GM23338 (cell line): ENCODE data around the gene XPR1. TPM values are rescaled to one million over a fixed set of nuclear protein-coding genes. Genes with fewer than 3 reads are reported as not detected.

ENCODE experiments used
- ATAC-seq: fragments of 200-7000 bp; cut with Tn5 transposase; 3 replicates; pipeline ENCODE4 v1.9.1; 2020
- DNase-seq: peaks from one replicate; pipeline ENCODE4 v3.0.0-alpha.2; 2015; ENCODE audit warnings: low spot score
- H2AFZ ChIP-seq: fragments of 200-600 bp; sonication (generic); 2 replicates; pipeline ENCODE4 v1.8.0; 2016; ENCODE audit warnings: antibody characterized with exemption, mild to moderate bottlenecking, moderate library complexity
- H3F3A ChIP-seq: fragments of 200-600 bp; sonication (generic); replicated peaks from 2 replicates; pipeline ENCODE4 v1.8.0; 2017; ENCODE audit warnings: antibody characterized with exemption, mixed run types, low read depth
- H3K27ac ChIP-seq: fragments of 200-600 bp; sonication (generic); 2 replicates; pipeline ENCODE4 v1.6.1; 2016; ENCODE audit warnings: low read depth
- H3K27me3 ChIP-seq: fragments of 200-600 bp; sonication (generic); 2 replicates; pipeline ENCODE4 v1.8.0; 2016; ENCODE audit warnings: mild to moderate bottlenecking, mixed run types, moderate library complexity; ENCODE audit not compliant: insufficient read depth
- H3K36me3 ChIP-seq: fragments of 200-600 bp; sonication (generic); 2 replicates; pipeline ENCODE4 v1.8.0; 2016; ENCODE audit warnings: mild to moderate bottlenecking; ENCODE audit not compliant: insufficient read depth
- H3K4me1 ChIP-seq: fragments of 200-600 bp; sonication (generic); 2 replicates; pipeline ENCODE4 v1.8.0; 2016; ENCODE audit warnings: mild to moderate bottlenecking, moderate library complexity; ENCODE audit not compliant: insufficient read depth
- H3K4me2 ChIP-seq: fragments of 200-600 bp; sonication (generic); 2 replicates; pipeline ENCODE4 v1.7.1; 2017; ENCODE audit warnings: mixed run types
- H3K4me3 ChIP-seq: fragments of 200-600 bp; sonication (generic); 2 replicates; pipeline ENCODE4 v1.6.1; 2016; ENCODE audit warnings: mixed run types
- H3K79me2 ChIP-seq: fragments of 200-600 bp; sonication (generic); replicated peaks from 2 replicates; pipeline ENCODE4 v1.8.0; 2017; ENCODE audit warnings: mild to moderate bottlenecking; ENCODE audit not compliant: insufficient read depth
- H3K9me2 ChIP-seq: fragments of 200-600 bp; sonication (generic); 2 replicates; pipeline ENCODE4 v1.8.0; 2017; ENCODE audit not compliant: insufficient read depth
- H4K20me1 ChIP-seq: fragments of 200-600 bp; sonication (generic); replicated peaks from 2 replicates; pipeline ENCODE4 v1.8.0; 2017; ENCODE audit warnings: mild to moderate bottlenecking; ENCODE audit not compliant: insufficient read depth
- H3K27ac Mint-ChIP-seq: 2 replicates; pipeline ENCODE4 v1.8.0; 2020; ENCODE audit warnings: inconsistent platforms, mild to moderate bottlenecking, moderate library complexity, mixed read lengths
- H3K27me3 Mint-ChIP-seq: 3 replicates; pipeline ENCODE4 v1.8.0; 2022; ENCODE audit warnings: low read depth, mild to moderate bottlenecking, moderate library complexity, mixed read lengths, inconsistent platforms; ENCODE audit not compliant: insufficient read depth, poor library complexity
- H3K36me3 Mint-ChIP-seq: 3 replicates; pipeline ENCODE4 v1.8.0; 2021; ENCODE audit warnings: low read depth, mild to moderate bottlenecking, inconsistent platforms, moderate library complexity, mixed read lengths
- H3K4me1 Mint-ChIP-seq: 3 replicates; pipeline ENCODE4 v1.8.0; 2020; ENCODE audit warnings: mild to moderate bottlenecking, inconsistent platforms, mixed read lengths
- H3K4me3 Mint-ChIP-seq: 3 replicates; pipeline ENCODE4 v1.8.0; 2021; ENCODE audit warnings: moderate library complexity, mild to moderate bottlenecking, inconsistent platforms, mixed read lengths
- H3K9me3 Mint-ChIP-seq: 3 replicates; pipeline ENCODE4 v1.8.0; 2020; ENCODE audit warnings: moderate library complexity, mild to moderate bottlenecking, inconsistent platforms, mixed read lengths
- CREB1 ChIP-seq: fragments of 250-450 bp; sonication (Bioruptor Pico); IDR thresholded peaks from 2 replicates; pipeline ENCODE4 v1.5.0; 2020; ENCODE audit warnings: low read depth, mild to moderate bottlenecking, moderate library complexity
- CTCF ChIP-seq, 2 experiments: fragments of 200-600 bp in 1 of 2; sonication (generic) in 1 of 2; conservative IDR thresholded peaks; 2 replicates each; pipeline versions ENCODE4 v1.5.1 to v1.6.1; 2016 to 2017; ENCODE audit warnings: antibody characterized with exemption in 2 of 2, low read depth in 2 of 2, mild to moderate bottlenecking in 2 of 2, moderate library complexity in 1 of 2
- EZH2 ChIP-seq: fragments of 200-600 bp; sonication (generic); IDR thresholded peaks from one replicate; pipeline ENCODE4 v1.8.0; 2017; ENCODE audit warnings: antibody characterized with exemption, mild to moderate bottlenecking, low read depth; ENCODE audit not compliant: unreplicated experiment
- EZH2phosphoT487 ChIP-seq: fragments of 200-600 bp; sonication (generic); IDR thresholded peaks from one replicate; pipeline ENCODE4 v1.8.1; 2018; ENCODE audit warnings: antibody characterized with exemption; ENCODE audit not compliant: unreplicated experiment
- JUNB ChIP-seq: IDR thresholded peaks from one replicate; pipeline ENCODE4 v1.6.1; 2016; ENCODE audit warnings: antibody characterized with exemption; ENCODE audit not compliant: unreplicated experiment
- NANOG ChIP-seq: IDR thresholded peaks from 2 replicates; pipeline ENCODE4 v1.6.1; 2016; ENCODE audit warnings: antibody characterized with exemption, borderline replicate concordance
- POLR2AphosphoS5 ChIP-seq: IDR thresholded peaks from 2 replicates; pipeline ENCODE4 v1.6.1; 2016; ENCODE audit warnings: antibody characterized with exemption, low read depth
- REST ChIP-seq: IDR thresholded peaks from one replicate; pipeline ENCODE4 v1.6.1; 2018; ENCODE audit warnings: antibody characterized with exemption; ENCODE audit not compliant: unreplicated experiment
- STAT1 ChIP-seq: IDR thresholded peaks from one replicate; pipeline ENCODE4 v1.6.1; 2016; ENCODE audit warnings: antibody characterized with exemption; ENCODE audit not compliant: unreplicated experiment
- ZNF114 ChIP-seq: fragments of 250-450 bp; sonication (Bioruptor Pico); IDR thresholded peaks from 2 replicates; pipeline ENCODE4 v1.5.0; 2020; ENCODE audit warnings: mild to moderate bottlenecking, moderate library complexity
- ZNF331 ChIP-seq: fragments of 250-450 bp; sonication (Bioruptor Pico); IDR thresholded peaks from 2 replicates; pipeline ENCODE4 v1.5.0; 2020; ENCODE audit warnings: low read depth, mild to moderate bottlenecking, moderate library complexity
- ZNF462 ChIP-seq: fragments of 250-450 bp; sonication (Bioruptor Pico); IDR thresholded peaks from 2 replicates; pipeline ENCODE4 v1.5.0; 2020; ENCODE audit warnings: mild to moderate bottlenecking, moderate library complexity
- polyA plus RNA-seq: library from polyadenylated mRNA; unstranded; fragments of >200 nt; fragmentation: Nextera tagmentation; extraction: Ambion mirVana; gene quantifications from 2 replicates; pipeline ENCODE4 v1.2.1, GENCODE V29; 2016
- total RNA-seq: library from RNA; depleted of rRNA; stranded (reverse); fragments of >200 nt; shearing (Covaris generic); gene quantifications from 2 replicates; pipeline ENCODE4 v1.2.3, GENCODE V29; 2014
- TF ChIP-seq, protein P1 (sequence below): IDR thresholded peaks from 2 replicates; pipeline ENCODE4 v1.6.1; 2016; ENCODE audit warnings: antibody characterized with exemption

XPR1 gene
- total and polyA plus RNA-seq, 2 experiments from 2014 or later: 9.3 to 38.1 TPM

GRCh38 chr1:180627411-180627810, 4.4 kb upstream of the XPR1 start:
- Histone ChIP-seq H3K27me3 (no peaks in the 10 kb centered on the region), H2AFZ (peak overlapping the region; percentile 19; the same call in 1 of the 2 replicates), H3K4me3 (no peak overlapping the region), H3K36me3 (no peaks in the 10 kb centered on the region), H3F3A (no peaks in the 10 kb centered on the region), H3K27ac (no peak overlapping the region), H3K4me1 (0 out of 2 replicates have a peak, but pooled peaks cover 5% of the 10 kb centered on the region), H3K9me2 (no peaks in the 10 kb centered on the region), H4K20me1 (no peaks in the 10 kb centered on the region), H3K4me2 (no peak overlapping the region), H3K79me2 (no peaks in the 10 kb centered on the region)
- Mint-ChIP-seq H3K4me3 (no peak overlapping the region), H3K9me3 (no peaks in the 10 kb centered on the region), H3K27me3 (peaks cover 3% of the 10 kb centered on the region), H3K4me1 (peaks cover 6% of the 10 kb centered on the region), H3K27ac (no peak overlapping the region), H3K36me3 (no peaks in the 10 kb centered on the region)
- DNase-seq: no peak
- no peak for TF ChIP-seq ZNF331 (CRISPR knock-in tag)
- no peak for TF ChIP-seq CTCF (conservative IDR thresholded peaks at IDR 0.05; ENCODE audit: low read depth in 2 of 2)
- no peak for TF ChIP-seq CREB1 (CRISPR knock-in tag)
- no peak for TF ChIP-seq JUNB
- TF ChIP-seq NANOG: no peak
- TF ChIP-seq ZNF114: no peak
- TF ChIP-seq REST: no peak
- TF ChIP-seq POLR2AphosphoS5: no peak
- TF ChIP-seq, protein P1, sequence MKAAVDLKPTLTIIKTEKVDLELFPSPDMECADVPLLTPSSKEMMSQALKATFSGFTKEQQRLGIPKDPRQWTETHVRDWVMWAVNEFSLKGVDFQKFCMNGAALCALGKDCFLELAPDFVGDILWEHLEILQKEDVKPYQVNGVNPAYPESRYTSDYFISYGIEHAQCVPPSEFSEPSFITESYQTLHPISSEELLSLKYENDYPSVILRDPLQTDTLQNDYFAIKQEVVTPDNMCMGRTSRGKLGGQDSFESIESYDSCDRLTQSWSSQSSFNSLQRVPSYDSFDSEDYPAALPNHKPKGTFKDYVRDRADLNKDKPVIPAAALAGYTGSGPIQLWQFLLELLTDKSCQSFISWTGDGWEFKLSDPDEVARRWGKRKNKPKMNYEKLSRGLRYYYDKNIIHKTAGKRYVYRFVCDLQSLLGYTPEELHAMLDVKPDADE: no peak
- no peak for TF ChIP-seq EZH2
- no peak for TF ChIP-seq STAT1
- TF ChIP-seq ZNF462: no peak
- TF ChIP-seq EZH2phosphoT487: no peak
- ATAC-seq: no peak
